Hematopoietic multipotent progenitor cell treated with erythropoietin and hydrocortisone succinate and interleukin-3 and kit ligand, for 15 days (in vitro differentiated cells): ENCODE results near the gene CCDC38.
"Not testable (repeated sequence)": the region's sequence is repeated elsewhere in the genome, so short reads cannot be mapped to it uniquely, and the experiment has no call there.

Source experiments
- DNase-seq: peaks from one replicate; pipeline ENCODE4 v3.0.0-alpha.2; 2015; ENCODE audit warnings: low spot score

Gene CCDC38

DNA sequence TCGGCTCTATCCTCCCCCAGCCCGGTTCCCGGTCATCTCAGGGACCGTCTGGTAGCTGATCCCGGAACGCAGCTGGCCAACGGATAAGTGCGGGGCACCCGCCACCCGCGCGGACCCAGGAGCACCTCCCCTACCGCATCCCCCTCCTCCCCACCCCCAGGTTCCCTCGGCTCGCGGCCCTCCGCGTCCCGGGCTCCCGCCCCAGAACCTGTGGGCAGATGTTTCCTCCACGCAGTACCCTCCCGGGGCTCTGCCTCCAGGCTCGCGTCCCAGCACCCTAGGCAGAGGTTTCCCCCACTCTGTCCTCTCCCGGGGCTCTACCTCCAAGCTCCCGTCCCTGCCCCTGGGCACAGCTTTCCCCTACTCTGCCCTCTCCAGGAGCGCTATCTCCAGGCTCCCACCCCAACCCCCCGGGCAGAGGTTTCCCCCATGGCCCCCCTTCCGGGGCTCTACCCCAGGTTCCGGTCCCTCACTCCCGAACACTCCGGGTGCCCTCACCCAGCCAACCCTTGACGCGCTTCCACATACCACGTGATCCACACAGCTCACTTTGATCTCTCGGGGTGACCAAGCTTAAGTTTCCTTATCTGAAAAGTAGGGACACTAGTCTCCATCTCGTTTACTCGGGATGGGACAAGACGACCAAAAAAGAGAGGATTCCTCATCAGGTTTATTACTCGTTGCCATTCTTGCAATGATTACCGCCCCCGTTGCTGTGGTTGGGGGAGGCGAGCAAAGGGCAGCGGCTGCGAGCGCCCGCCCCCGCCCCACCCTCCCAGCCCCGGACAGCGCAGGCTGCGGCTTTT lies at the start of gene CCDC38:
Gene CCDC38 (minus strand): TSS at position 91 of the 806 bp plus-strand sequence. CDS start 6,105 bp downstream, outside the sequence.
- DNase-seq: peak; percentile 34

DNA sequence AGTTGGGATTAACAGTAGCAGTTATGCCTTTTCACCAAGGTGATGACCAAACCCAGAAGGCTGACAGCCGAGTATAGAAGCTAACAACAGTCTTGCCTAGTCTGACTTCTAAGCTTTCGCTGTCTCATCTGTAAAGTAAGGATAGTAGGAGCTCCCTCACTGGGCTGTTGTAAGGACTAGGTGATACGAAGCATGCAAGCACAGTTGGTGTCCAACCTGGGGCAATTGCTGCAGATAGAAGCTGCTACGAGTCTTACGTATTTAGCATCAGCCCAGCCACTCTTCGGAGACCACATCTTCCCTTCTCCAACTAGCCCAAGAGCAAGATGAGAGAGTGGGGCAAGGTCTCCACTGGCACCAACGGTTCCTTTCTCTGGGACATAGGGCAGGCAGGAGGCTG lies 47.7 kb upstream of the CCDC38 start:
- no peak for DNase-seq

DNA sequence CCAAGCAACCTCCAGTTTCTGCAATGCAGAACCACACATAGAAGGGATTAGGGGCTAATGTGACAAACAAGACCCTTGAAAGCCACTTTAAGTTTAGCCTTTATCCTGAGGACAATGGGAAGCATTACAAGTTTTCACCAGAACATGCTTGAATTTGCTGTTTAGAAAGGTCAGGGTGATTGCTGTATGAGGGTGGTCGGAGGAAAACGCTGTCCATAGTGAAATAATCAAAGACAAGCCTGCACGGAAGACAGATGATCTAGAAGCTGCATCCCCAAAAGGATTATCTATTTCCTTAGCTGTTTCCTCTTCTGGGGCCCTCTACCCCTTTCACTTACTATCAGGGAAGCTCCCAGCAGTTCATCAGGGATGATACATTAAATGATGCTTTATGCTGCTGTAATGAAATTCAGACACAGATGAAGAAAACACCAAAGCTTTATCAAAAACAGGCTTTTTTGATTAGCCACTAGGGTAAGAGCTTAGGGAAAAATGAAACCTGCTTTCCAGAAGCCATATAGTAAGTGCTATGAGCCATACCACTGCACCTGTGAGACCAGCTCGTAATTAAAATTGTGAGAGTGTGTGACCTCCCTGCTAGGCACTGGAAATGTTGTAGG lies 47.2 kb upstream of the CCDC38 start:
- no peak for DNase-seq

DNA sequence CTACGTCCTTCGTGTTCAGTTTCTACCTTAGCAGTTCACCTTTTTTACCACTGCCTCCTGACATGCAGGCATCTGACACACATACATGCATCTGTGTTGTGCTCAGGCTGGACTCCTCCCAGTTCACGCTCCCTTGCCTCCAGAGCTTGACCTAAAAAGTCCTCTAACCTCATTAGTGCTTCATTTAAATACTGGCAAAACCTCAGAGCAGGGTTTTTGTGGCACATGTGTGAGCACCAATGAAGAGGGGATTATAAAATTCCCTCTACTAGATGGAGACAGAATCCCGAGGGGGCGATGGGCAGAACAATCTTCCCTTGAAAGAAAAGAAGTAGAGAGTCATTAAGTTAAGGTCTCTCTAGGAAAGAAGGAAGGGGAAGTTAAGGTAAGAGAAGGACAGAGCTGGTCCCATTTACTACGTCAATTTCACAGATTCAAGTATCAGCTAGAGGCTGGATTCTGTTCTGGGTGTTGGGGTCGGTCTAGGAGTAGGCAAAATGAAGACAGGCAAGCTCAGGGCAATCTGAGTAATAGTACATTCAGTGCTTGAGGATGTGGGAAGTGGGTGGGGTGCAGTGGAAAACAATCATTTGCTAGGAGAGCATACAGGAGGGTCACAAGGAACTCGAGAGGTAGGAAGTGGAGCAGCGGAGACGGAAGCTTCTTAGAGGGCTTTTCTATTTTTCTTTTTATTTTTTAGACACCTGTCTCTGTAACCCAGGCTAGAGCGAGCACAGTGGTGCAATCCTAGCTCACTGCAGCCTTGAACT lies 46.3 kb upstream of the CCDC38 start:
- no peak for DNase-seq

DNA sequence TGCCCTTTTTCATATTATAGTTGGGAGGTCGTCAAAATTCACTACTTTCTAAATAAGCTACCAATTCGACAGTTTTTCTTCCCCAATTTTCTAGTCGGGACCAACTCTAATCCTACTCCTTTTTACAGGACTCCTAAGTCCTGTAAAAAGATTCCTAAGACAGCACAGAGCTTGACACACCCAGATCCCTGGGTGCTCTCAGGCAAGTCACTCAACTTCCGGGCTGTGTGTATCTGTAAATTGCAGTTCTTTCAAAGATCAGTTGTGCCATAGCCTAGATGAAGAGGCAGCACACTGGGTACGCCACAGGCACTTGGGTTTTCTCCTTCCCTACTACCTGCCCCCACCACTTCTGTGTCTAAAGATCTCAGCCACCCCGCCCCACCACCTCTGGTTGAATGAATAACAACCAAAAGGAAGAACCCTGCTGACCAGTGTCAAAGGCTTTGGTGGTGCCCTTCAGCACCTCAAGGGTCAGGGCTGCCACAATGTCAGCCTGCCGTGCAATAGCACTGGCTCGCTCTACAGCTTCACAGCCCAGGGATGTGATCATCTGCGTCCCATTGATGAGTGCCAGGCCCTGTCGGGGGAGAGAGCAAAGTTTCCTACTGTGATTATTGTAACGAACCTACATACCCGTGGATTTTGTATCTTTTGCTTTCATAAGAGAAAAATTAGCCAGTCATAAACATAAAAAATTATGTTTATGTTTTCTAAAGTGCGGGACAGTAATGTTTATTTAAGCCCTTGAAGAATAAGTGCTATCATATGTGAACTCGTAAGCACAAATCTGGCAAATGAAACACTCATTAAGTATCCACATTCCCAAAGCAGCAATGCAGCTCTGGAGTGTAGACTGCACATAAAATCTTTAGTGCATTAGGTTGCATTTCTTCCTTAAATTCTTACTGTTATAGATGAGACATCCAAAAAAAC lies 44.5 kb upstream of the CCDC38 start:
- DNase-seq: no peak

DNA sequence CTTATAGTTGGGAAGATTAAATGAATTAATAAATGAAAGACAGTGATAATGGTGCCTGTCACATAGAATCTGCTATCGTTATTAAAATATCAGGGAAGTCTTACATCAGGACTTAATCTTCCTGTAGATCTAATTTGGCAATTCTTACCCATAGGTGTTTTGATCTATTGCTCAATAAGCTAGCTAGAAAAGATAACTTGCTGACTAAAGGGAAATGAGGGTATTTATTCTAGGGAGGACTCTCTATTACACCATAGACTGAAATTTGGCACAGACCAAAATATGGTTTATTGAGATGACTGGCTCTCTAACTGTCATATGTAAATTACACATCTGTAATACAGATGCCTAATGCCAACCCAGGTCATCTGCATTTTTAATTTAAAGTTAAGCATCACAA lies 42.3 kb upstream of the CCDC38 start:
- no peak for DNase-seq

DNA sequence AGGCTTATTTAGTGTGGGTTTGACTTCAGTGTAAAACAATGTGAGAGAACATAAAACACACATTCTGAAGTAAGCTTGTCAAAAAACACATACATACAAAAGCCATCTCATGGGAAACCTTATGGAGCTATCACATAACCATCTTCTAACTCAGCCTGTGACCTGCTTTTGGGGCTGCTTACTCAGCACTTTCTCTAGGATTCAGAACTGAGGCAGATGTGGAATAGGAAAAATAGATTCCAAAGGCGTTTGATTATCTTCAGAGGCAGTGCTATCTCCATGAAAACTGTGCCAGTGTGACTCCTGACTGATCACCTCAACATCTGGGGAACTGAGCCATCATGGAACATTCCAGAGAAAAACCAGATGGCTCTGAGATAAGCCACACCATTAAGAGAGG lies 40.2 kb upstream of the CCDC38 start:
- DNase-seq: no peak

DNA sequence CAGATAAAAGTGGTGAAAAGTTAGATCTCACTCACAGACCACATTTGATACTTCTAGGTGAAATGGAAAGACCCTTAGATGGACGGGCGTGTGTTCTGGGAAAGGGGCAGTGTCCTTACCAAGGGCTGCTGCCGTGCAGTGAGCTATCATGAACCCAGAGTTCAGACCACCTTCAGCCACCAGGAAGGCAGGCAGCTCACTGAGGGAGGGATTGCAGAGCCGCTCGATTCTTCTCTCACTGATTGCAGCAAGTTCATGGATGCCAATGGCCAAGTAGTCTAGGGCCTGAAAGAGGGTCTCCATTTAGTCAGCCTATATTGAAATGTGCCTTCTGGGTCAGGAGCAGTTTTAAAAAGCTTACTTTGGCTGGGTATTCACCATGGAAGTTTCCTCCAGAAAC lies 38.0 kb upstream of the CCDC38 start:
- DNase-seq: no peak

DNA sequence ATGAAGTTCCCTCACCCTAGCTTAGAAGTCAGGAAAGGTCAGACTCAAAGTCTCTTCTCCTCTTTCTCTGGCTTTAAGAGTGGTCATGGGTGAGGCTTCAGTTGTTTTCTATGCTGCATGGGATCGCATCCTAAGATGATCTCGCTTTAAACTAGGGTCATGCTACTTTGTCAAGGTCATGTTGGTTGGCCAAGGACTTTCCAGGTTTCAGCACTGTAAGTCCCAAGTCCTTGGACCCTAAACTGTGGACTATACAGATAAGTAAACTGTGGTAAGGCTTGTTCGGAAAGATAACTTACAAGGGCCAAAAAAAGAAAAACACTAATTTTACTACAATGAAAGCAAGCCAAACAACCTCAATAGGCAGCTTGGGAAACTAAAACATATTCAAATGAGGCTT lies 36.4 kb upstream of the CCDC38 start:
- DNase-seq: no peak

DNA sequence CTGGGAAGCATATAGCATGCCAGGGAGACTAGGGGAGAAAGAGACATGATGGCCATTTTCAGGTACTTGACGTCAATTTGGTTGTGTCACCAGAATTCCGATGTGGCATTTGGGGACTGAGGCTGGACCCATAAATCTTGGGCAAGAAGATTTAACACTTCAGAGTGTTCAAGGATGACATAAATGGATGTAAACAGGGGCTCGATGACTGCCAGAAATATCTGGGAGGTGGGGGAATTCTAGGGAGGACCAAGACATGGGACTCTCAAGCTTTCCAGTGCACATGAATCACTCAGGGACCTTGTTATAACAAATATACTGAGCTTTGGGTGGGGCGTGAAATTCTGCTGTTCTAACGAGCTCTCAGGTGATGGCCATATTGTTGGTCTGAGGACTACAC lies 35.9 kb upstream of the CCDC38 start:
- DNase-seq: no peak

DNA sequence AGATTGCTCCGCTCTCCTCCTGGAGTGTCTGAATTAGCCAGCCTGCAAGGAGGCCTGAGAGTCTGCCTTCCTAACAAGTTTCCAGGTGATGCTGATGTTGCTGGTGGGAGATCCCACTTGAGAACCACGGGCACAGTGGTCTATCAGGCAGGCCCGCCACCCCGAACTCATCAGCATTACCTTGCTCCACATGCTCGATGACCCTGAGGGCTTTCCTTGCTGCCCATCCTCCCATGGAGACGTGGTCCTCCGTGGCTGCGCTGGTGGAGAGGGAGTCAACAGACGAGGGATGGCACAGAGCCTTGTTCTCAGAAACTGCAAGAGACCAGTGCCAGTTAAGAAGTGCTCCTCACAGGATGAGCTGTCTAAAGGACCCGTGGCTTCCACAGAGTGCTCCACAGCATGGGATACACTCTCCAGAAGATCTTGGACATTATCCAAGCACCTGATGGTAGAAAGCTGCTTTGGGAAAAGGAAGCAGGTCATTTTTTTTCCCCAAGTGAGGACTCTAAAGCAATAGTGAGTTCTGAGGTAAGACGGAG lies 35.4 kb upstream of the CCDC38 start:
- no peak for DNase-seq

DNA sequence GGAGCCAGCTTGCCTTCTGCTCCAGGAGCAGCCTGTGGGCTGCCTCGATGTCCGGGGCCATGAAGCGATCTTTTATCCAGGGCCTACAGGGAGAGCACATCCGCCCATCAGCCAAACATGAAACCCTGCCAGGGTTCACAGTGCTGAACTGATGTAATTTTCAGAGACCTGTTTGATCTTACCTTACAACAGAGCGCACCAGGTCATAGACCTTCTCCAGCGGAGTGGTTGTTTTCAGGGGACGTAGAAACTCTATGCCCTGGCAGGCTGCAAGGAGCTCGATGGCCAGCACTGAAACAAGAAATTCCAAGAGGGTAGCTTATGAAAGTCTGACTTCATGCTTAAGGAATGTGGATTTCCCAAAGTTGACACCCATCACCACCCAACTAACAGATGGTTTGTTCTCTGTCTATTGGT lies 34.0 kb upstream of the CCDC38 start:
- no peak for DNase-seq

DNA sequence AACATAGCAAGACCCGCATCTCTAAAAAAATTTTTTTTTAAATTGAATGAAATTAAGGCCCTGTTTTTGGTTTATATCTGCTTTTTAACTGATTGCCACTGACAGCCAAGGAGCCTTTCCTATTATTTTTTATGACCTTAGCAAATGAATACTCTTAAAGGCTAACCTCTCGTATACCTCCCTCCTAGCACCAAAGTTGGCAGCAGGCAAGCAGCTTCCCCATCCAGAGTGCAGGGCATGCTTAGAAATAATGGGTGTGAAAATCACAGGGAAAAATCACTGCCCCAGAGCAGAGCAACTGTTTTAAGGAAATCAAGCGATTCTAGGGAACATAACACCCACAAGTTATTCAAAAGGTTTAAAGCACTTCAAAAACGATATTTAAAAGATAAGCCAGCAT lies 33.1 kb upstream of the CCDC38 start:
- DNase-seq: no peak

DNA sequence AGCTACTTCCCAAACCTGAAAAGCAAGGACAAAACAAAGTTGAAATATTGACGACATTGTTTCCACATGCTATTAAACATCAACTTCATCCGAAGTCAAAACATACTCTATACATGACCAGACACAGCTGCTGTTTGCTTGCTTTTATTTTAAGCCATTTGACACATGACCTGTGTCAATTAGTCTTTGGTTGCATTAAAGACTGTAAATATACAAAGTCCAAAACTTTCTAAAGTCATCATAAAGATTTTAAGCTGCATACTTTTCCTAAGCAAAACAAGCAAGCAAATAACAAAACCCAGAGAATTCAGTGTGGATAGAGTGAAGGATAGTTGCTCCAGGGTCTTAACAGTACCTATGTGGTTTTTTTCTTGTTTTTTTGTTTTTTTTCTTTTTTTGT lies 31.9 kb upstream of the CCDC38 start:
- DNase-seq: no peak

DNA sequence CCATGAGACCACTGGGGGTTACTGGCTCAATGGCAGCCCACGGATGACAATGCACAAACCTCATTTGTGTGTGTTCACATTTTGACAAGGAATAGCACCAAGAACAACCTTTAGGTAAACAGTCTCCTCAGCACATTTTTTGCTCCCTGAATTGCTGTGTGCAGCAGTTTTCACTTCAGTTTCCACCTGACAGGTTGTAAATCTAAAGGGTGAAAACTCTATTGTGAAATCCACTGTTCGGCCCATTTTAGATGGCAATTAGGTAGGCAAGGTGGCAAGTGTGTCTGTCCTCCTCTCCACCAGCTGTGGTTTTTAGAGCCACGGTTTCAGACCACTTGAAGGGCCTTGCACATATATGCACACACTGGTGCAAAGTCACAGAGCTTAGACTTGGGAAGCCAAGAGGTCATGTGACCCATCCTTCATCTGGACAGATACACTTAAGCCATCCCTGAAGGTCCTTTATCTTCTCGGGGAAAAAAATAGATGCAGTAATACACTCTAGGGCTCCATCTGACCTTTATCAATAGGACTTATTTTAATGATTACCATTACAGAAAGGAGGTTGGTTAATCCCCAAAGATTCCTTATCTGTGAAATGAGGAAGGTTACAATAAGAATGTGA lies 30.5 kb upstream of the CCDC38 start:
- no peak for DNase-seq

DNA sequence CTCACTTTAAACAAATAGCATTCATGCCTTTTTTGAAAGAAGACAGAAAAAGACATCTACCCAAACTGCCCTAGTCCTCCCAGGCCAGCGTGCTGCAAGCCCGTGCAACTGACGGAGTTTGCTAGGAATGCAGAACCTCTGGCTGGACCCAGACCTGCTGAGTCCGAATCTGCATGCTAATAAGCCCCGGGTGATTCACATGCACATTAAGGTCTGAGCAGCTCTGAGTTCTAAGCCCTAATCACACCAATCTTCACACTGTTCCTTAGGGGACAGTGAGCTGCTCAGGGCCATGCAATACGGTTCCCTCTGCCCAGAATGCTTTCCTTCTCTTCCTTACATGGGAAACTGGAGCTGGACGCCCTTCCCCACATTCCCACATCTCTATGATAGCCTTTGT lies 28.5 kb upstream of the CCDC38 start:
- no peak for DNase-seq

DNA sequence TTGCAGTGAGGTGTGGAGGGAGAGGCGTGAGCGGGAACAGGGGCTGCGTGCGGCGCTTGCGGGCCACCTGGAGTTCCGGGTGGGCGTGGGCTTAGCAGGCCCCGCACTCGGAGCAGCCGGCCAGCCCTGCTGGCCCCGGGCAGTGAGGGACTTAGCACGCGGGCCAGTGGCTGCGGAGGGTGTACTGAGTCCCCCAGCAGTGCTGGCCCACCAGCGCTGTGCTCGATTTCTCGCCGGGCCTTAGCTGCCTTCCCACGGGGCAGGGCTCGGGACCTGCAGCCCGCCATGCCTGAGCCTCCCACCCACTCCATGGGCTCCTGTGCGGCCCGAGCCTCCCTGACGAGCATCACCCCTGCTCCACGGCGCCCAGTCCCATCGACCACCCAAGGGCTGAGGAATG lies 26.7 kb upstream of the CCDC38 start:
- DNase-seq: not testable (repeated sequence)

DNA sequence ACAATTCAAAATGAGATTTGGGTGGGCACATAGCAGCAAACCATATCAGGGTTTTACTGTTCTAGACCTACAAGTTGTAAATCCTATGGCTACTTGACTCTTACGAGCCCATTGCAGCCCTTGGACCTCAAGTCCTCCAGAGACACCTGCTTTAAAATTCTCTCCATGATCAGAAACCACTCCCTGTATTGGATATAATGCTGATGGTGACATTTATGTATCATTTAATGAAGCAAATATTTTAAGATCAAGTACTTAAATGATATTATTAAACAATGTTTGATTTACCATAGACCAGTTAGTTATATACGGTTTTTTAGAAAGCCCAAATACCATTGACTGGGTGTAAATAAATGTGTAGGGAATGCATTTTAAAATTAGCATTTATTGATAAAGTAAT lies 24.9 kb upstream of the CCDC38 start:
- DNase-seq: no peak

DNA sequence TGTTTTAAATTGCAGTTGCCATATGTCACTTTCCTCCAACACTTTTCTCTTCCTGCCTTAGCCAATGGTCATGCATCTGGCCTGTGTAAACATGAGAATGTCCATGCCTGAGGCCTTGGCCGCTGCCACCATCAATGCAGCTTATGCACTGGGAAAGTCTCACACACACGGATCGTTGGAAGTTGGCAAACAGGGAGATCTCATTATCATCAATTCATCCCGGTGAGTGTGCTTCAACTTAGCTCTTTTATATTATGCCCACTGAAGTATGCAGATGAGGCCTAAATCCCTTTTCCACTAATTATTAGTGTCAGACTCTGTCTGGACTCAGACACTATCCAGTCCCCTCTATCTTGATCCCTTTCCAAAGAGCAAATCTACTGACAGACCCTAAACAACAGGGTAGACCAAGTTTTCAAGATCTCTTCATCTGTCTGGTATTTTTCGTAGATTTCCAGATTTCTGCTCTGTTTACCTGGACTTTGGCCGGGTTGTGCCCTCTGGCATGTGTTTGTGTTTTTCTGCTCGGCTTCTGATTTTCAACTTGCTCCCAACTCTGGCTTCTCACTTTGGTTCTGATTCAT lies 24.0 kb upstream of the CCDC38 start:
- no peak for DNase-seq

DNA sequence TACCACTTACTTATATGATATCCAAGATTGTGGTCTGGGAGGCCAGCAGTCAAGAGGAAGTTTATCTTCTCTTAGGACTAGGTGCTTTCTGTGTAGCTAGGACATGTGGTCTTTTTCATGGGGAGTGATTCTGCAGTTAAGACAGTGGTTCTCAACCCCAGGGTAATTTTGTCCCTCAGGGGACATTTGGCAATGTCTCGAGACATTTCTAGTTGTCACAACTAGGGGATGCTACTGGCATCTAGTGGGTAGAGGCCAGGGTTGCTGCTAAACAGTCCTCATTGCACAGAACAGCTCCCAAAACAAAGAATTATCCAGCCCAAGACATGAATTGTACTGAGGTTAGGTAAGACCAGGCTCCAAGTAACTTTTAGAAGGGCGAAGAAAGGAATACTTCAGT lies 20.7 kb upstream of the CCDC38 start:
- DNase-seq: no peak

DNA sequence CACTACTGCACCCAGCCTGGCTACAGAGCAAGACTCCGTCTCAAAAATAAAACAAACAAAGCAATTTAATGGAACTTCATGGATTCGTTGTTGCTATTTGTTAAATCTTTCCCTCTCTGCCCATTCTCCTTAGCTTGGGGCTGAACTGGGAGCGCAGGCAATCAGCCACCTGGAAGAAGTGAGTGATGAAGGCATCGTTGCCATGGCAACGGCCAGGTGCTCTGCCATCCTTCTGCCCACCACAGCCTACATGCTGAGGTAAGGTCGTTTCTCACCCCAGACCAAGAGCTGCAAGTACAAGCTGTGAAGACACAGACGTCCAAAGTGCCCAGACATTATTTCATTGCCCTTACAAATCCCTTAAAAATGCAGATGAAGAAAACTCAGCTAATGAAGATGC lies 19.8 kb upstream of the CCDC38 start:
- no peak for DNase-seq
